ENCODE results near the gene DEDD2. TPM values are rescaled to one million over a fixed set of nuclear protein-coding genes. Genes with fewer than 3 reads are reported as not detected.

Gene DEDD2
- total and polyA plus RNA-seq, 8 donors = 9.7 to 25.4 (median 13.7) TPM

DNA sequence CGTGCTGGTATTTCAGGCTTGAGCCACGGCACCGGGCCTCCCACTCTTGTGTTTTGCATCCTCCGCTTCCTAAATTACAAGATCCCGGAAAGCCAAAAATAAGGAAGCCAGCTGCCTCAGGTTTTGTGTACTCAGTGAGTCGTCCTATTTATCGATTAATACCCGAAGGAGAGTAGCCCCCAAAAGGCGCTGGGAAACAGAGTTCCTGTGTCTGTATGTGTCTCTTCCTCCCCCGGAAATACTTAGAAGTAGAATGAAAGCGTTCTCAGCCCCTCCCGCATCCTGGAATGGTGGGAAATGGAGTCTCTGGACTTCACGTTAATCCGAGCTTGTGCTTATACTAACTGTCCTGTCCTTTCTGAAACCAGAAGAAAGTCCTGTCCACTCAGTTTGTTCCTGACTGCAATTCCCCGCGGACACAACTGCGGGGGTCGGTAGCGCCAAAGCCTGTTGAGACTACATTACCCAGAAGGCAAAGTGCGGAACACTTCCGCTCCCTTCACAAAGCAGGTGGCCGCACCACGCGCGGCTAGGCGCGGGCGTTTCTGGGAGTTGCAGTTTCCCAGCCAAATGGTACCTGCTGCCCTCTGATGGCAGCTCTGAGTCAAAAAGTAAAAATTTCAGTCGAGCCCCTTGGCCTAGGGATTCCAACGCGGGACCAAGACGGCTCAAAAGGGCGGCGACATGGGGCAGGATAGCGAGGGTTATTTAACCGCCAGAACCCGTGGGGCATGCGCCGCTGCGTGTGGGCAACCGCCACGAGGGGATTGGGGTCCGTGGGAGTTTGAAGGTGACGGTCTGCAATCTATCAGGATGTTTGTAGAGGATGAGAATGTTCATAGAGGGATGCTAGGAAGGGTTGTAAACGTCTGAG is 27.1 kb upstream of the DEDD2 start:
- DNase-seq (peak; percentile 89 to 95 (median 91)), FAIRE-seq (peak; percentile 26), ATAC-seq (peak; percentile 42 to 69 (median 60))
- intact Hi-C loops (cut with DNase I) = loop anchor here in 1 of 3 donors (10.0 kb wide), 2 partner anchors 50 to 190 kb away; no protein-coding TSS in a partner anchor
- Histone ChIP-seq H3K27ac (peak overlapping the region; percentile 67 to 92 (median 83)), H3K27me3 (no peaks in the 10 kb centered on the region), H3K4me3 (peak overlapping the region; percentile 26 to 91 (median 57)), H3K9me3 (no peaks in the 10 kb centered on the region), H3K36me3 (peaks cover 0 to 9% (median 9%) of the 10 kb centered on the region in 3 donors), H3K4me1 (peaks cover 0 to 16% (median 7%) of the 10 kb centered on the region in 3 donors)
- peak in 3 of 4 donors; percentile 14 to 34 (median 31) for TF ChIP-seq CTCF (IDR thresholded peaks at IDR 0.05)
- WGBS, 2 donors = 1 to 2% methylated on average over 45 of the region's 45 CpGs

DNA sequence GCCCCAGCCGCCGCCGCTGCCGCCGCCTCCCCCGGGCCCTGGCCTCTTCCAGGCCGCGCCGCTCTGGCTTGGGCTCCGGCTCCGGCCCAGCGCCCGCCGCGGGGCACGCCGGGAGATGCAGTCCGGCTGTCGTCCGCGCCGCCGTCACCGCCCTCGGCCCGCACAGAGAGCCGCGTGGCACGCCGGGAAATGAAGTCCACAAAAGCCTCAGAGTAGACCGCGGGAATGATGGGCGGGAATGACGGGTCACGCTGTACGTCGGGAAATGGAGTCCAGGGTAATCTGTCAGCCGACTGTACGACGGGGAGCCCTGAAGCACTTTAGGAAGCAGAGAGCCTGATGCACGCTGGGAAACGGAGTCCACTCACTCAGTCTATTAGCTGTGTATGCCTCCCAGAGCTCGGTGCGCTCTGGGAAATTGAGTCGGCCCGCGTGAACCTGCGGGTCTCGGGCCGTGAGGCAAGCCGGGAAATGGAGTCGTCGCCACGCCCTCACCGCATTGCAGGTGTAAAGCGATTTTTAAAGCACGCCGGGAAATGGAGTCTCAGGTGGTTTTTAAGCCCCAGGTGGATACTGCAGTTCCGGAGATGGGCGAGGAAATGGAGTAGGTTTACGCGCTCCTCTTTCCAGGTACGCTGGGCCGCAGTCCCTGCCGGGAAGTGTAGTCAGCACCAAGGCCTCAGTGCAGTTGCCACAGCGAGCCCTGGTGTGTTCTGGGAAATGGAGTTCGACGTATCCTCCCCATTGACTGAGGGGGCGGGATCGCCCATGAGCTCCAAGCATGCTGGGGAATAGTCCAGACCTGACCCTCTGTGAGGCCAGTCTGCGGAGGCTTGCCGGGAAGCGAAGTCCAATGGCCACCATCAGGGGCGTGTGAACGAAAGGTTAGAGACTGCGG is 25.3 kb upstream of the DEDD2 start, which contains the start of gene GSK3A:
Gene GSK3A (minus strand): TSS at position 91 of the 898 bp plus-strand sequence. CDS start 137 bp downstream, outside the sequence.
- FAIRE-seq = peak; percentile 89

DNA sequence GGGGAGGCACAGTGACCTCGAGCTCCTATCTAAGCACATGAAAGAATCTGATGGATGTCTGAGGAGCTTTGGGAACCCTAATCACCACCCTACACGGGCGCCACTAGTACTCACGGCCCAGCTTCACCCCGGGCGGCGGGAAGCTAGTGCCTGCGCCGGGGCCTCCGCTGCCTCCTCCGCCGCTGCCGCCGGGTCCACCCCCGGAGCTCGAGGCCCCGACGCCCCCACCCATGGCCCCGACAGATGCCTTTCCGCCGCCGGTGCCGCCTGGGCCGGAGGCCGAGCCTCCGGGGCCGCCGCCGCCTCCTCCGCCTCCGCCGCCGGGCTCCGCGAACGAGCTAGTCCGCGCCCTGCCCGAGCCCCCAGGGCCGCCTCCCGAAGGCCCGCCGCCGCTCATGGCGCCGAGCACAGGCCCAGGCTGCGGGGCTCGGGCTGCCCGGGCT is 24.6 kb upstream of the DEDD2 start:
- Histone ChIP-seq H3K36me3 (no peaks in the 10 kb centered on the region), H3K9me3 (no peaks in the 10 kb centered on the region), H3K27ac (peak overlapping the region; percentile 42 to 92 (median 69)), H3K4me3 (peak overlapping the region; percentile 74 to 91 (median 81)), H3K4me1 (peaks cover 0 to 16% (median 7%) of the 10 kb centered on the region in 3 donors), H3K27me3 (no peaks in the 10 kb centered on the region)
- no peak for TF ChIP-seq CTCF (IDR thresholded peaks at IDR 0.05)
- WGBS, 2 donors = 0 to 1% methylated on average over 32 to 49 of the region's 49 CpGs
- ATAC-seq (no peak), DNase-seq (peak in 1 of 6 donors; percentile 87), FAIRE-seq (no peak)
- intact Hi-C loops (cut with DNase I) = loop anchor here in 1 of 3 donors (10.0 kb wide), 2 partner anchors 53 to 193 kb away; no protein-coding TSS in a partner anchor

More for the DNA sequence above, 25.3 kb upstream of the DEDD2 start, which contains the start of gene GSK3A:
- DNase-seq (peak; percentile 96 to 99 (median 98)), ATAC-seq (peak; percentile 71 to 87 (median 81))
- 0% methylated on average over 69 to 76 of the region's 76 CpGs for WGBS, 2 donors
- Histone ChIP-seq H3K27me3 (no peaks in the 10 kb centered on the region), H3K4me3 (peak within 1 kb of the TSS; percentile 74 to 91 (median 81)), H3K4me1 (peaks cover 0 to 16% (median 7%) of the 10 kb centered on the region in 3 donors), H3K27ac (peak within 1 kb of the TSS; percentile 67 to 92 (median 83)), H3K36me3 (no peaks in the 10 kb centered on the region), H3K9me3 (no peaks in the 10 kb centered on the region)
- no peak for TF ChIP-seq CTCF (IDR thresholded peaks at IDR 0.05)
- intact Hi-C loops (cut with DNase I) = loop anchor here in 1 of 3 donors (10.0 kb wide), 2 partner anchors 52 to 192 kb away; no protein-coding TSS in a partner anchor

DNA sequence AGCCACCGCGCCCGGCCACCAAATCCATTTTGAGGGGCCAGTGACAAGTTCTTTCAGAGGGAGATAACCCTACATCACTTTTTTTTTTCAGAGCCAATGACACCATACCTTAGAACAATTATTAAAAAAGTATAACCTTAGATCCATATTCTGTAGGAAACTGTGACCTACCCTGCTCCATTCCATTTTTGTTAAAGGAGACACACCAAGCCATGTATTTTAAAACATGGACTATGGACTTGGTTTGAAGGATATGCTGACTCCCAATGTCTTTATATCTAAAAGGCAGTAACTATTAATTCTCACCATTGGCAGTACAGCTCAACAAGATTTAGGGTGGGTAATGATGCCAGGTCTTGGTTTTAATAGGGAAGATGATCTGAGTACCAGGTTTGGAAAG is 23.8 kb upstream of the DEDD2 start:
- Histone ChIP-seq H3K27me3 (no peaks in the 10 kb centered on the region), H3K9me3 (no peaks in the 10 kb centered on the region), H3K4me1 (peaks cover 0 to 13% (median 7%) of the 10 kb centered on the region in 3 donors), H3K36me3 (peaks cover 0 to 7% (median under 1%) of the 10 kb centered on the region in 3 donors), H3K4me3 (peak overlapping the region; percentile 74 to 91 (median 81)), H3K27ac (no peak overlapping the region)
- FAIRE-seq (no peak), DNase-seq (no peak), ATAC-seq (no peak)
- 96 to 98% methylated on average over 3 of the region's 3 CpGs for WGBS, 2 donors
- intact Hi-C loops (cut with DNase I) = loop anchor here in 1 of 3 donors (10.0 kb wide), 2 partner anchors 54 to 194 kb away; no protein-coding TSS in a partner anchor
- no peak for TF ChIP-seq CTCF (IDR thresholded peaks at IDR 0.05)

Data from pancreas (tissue), 10 donors.